ENCODE data around the gene STRADA.

- TF ChIP-seq POLR2AphosphoS5 (IDR thresholded peaks at IDR 0.05; ENCODE audit: low read depth, low read length) (no peak), SIN3A (IDR thresholded peaks at IDR 0.05; ENCODE audit: borderline replicate concordance, insufficient read depth, low read length) (no peak), TAF1 (IDR thresholded peaks at IDR 0.05; ENCODE audit: borderline replicate concordance, insufficient read depth, low read length) (no peak), FOXP2 (optimal IDR thresholded peaks at IDR 0.05; ENCODE audit: borderline replicate concordance, extremely low read depth, extremely low read length, insufficient read depth) (no peak)
- TF ChIP-seq, protein P1, sequence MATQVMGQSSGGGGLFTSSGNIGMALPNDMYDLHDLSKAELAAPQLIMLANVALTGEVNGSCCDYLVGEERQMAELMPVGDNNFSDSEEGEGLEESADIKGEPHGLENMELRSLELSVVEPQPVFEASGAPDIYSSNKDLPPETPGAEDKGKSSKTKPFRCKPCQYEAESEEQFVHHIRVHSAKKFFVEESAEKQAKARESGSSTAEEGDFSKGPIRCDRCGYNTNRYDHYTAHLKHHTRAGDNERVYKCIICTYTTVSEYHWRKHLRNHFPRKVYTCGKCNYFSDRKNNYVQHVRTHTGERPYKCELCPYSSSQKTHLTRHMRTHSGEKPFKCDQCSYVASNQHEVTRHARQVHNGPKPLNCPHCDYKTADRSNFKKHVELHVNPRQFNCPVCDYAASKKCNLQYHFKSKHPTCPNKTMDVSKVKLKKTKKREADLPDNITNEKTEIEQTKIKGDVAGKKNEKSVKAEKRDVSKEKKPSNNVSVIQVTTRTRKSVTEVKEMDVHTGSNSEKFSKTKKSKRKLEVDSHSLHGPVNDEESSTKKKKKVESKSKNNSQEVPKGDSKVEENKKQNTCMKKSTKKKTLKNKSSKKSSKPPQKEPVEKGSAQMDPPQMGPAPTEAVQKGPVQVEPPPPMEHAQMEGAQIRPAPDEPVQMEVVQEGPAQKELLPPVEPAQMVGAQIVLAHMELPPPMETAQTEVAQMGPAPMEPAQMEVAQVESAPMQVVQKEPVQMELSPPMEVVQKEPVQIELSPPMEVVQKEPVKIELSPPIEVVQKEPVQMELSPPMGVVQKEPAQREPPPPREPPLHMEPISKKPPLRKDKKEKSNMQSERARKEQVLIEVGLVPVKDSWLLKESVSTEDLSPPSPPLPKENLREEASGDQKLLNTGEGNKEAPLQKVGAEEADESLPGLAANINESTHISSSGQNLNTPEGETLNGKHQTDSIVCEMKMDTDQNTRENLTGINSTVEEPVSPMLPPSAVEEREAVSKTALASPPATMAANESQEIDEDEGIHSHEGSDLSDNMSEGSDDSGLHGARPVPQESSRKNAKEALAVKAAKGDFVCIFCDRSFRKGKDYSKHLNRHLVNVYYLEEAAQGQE (IDR thresholded peaks at IDR 0.05; ENCODE audit: insufficient read depth in 1 of 2, low read depth in 2 of 2, low read length in 2 of 2), result no peak
Measured at GRCh38 chr17:63740464-63741142, 996 bp downstream of the STRADA start.

Measured in PFSK-1 (cell line).